Urothelium cell line (cell line): ENCODE measurements around the gene PARD3.
"Not testable (repeated sequence)": the region's sequence is repeated elsewhere in the genome, so short reads cannot be mapped to it uniquely, and the experiment has no call there.

Experiments used
- DNase-seq: peaks from one replicate; pipeline ENCODE4 v3.0.0; 2011; ENCODE audit warnings: low spot score, mixed read lengths
- FAIRE-seq: peaks from 2 replicates; lab custom pipeline; 2011; peaks lifted over from hg19 to GRCh38; lab: Jason Lieb, UNC

PARD3 gene

DNA sequence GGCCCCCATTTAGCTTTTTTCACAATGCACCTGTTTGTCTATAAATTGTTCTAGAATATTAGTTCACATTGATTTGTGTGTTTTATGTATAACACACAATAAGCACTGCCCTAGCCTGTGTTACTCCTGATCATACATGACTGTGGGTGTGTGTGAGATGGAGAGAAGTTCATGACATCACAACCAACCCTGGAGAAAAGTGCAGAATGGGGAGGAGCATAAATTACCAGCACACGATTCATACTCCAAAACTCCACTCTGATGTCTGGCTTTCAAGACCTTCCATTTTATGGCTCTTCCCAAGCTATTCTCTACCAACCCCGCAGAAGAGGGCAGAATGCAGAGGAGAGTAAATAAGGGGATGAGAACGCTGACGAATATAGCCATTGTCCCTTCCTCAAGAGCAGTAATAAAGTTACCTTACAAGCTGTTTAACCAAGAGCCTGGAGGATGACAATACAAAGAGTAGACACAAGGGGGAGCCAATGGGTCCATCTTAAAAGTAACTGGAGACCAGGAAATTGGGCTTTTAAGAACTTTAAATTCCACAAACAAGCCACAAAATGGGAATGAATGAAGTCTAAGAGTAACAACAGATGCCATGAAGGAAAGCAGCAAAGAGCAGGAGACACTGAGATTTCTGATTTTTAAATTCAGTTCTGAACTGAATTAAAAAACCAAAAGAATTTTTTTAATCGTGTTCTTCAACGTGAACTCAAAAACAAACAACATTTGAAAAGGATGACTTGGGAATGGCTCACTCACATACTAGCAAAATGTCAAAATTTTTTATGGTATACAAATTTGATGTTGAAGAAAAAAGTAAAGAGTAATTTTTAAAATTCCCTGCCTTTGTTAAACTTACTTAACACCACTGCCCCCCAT is 159.6 kb downstream of the PARD3 start:
- DNase-seq (peak; percentile 39), FAIRE-seq (peak; percentile 37)

DNA sequence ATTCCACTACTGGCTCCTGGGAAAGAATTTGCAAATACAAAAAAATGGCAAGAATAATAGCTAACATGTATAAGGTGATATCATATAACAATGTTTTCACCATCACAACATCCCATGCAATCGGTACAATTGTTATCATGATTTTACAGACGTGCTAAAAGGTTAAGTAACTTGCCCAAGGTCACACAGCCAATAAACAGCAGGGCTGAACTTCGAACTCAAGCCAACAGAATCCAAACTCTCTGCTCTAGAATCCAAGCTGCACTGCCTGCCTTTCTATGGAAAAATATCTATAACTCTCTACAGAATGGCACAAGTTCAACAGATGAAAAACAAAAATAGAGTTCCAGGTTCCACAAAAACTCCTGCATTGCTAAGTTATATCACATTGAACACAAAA is 160.9 kb downstream of the PARD3 start:
- FAIRE-seq (no peak), DNase-seq (no peak)

DNA sequence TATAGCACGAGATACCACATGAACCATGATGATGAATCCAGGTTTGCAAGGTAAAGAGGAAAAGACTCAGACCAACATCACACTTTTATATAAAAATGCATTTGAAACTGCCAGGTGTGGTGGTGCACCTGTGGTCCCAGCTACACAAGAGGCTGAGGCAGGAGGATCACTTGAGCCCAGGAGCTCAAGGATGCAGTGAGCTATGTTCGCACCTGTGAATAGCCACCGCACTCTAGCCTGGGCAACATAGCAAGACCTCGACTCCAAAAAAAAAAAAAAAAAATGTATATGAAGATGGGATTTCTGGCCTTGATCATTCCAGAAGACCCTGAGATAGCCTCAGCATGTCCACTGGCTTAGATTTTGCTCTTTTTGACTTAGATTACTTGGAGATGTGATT is 161.6 kb downstream of the PARD3 start:
- DNase-seq (no peak), FAIRE-seq (no peak)

GRCh38 chr10:34651416-34652195 is 163.5 kb downstream of the PARD3 start:
- FAIRE-seq (no peak), DNase-seq (no peak)

DNA sequence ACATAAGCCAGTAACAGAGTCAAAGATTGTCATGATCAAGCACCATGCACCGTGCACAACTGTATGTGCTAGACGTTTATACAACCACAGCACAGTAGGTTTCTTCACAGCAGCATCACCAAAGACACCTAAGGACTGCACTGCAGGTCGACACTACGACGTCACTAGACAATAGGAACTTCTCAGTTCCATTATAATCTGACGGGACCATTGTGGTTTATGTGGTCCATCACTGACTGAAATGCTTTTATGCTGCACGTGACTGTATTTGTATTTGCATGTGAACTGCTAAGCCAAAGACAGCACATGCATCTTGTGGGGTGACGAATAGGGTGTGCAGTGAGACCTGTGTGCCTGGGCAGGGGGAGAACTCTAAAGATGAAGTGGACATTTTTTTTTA is 164.9 kb downstream of the PARD3 start:
- no peak for FAIRE-seq
- no peak for DNase-seq

- peak; percentile 77 for FAIRE-seq
- no peak for DNase-seq
These were observed 165.7 kb downstream of the PARD3 start for GRCh38 chr10:34649385-34649784.

DNA sequence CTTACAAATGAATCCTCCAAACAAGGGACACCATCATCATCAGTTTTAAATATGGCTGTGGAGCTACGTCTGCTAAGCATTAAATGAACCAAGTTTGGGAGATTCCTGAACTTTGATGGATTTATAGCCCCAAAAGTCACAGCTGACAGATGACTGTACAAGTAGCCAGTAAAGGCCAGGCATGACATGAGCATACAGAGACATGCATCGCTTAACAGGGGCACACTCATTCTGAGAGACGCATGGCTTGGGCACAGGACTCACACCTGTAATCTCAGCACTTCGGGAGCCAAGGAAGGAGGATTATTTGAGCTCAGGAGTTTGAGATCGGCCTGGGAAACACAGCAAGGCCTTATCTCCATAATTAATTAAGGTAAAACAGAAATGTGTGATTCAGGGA is 166.2 kb downstream of the PARD3 start:
- DNase-seq (no peak), FAIRE-seq (no peak)

DNA sequence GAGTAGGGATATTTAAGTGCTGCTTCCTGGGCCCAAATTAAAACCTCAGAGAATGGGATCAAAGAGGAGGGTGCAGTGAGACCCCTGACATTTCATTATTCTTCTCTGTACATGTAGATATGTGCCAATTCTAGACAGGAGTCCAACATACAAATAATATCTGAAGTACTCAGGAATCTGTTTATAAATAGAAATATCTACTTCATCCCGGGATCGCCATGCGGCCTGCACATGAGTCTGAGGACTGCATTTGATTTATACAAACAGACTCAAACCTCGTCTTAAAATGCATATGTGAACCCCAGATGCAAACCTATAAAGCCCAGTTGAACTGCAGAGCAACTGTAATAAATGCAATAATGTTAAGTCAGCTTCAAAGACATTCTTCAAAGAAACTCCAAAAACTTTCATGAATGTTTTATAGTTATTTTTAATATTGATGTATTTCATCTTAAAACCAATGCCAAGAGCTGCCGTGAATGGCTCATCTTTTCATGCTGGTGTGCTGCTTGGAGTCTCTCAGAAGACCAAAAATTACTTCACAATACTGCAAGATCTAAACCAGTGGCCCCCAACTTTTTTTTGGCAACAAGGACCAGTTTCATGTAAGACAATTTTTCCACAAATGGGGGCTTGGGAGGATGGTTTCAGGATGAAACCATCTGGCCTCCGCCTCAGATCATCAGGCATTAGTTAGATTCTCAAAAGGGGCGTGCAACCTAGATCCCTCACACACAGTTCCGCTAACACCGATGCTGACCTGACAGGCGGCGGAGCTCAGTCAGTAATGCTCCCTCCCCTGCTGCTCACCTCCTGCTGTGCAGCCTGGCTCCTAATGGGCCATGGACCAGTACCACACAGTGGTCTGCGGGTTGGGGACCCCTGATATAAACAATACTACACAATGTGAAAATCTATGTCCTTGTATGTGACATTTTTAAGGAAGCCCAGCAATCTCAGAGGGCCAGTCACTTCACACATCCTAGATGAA is 166.9 kb downstream of the PARD3 start:
- DNase-seq (no peak), FAIRE-seq (no peak)

- DNase-seq: no peak
- FAIRE-seq: no peak
These were observed 167.9 kb downstream of the PARD3 start for GRCh38 chr10:34647160-34647559.

- DNase-seq (no peak), FAIRE-seq (no peak)
These were observed 168.8 kb downstream of the PARD3 start for GRCh38 chr10:34646331-34646730.

- FAIRE-seq, DNase-seq: not testable (repeated sequence)
These were observed 170.3 kb downstream of the PARD3 start for GRCh38 chr10:34644815-34645214.

DNA sequence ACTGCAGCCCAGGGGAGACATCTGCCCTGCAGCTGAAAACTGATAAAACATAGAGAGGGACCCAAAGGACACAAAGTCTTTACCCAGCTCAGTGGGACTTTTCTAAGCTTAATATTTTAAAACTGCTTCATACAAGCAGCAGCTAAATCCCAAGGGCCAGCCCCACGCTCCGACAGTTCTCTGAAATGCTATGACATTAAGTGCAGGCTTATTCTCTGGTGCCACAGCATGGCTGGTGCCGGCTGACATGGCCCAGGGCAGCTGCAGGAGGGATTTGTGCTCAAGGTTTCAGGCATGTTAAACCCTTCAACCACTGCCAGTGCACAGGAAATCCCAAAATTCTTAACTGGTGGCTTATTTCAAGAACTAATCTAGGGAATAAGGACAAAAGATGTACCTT is 170.9 kb downstream of the PARD3 start:
- no peak for FAIRE-seq

GRCh38 chr10:34643620-34644019 is 171.5 kb downstream of the PARD3 start:
- DNase-seq (no peak), FAIRE-seq (no peak)

More for the DNA sequence above, 170.9 kb downstream of the PARD3 start:
- DNase-seq: no peak

GRCh38 chr10:34641913-34642558 is 173.1 kb downstream of the PARD3 start:
- no peak for FAIRE-seq

DNA sequence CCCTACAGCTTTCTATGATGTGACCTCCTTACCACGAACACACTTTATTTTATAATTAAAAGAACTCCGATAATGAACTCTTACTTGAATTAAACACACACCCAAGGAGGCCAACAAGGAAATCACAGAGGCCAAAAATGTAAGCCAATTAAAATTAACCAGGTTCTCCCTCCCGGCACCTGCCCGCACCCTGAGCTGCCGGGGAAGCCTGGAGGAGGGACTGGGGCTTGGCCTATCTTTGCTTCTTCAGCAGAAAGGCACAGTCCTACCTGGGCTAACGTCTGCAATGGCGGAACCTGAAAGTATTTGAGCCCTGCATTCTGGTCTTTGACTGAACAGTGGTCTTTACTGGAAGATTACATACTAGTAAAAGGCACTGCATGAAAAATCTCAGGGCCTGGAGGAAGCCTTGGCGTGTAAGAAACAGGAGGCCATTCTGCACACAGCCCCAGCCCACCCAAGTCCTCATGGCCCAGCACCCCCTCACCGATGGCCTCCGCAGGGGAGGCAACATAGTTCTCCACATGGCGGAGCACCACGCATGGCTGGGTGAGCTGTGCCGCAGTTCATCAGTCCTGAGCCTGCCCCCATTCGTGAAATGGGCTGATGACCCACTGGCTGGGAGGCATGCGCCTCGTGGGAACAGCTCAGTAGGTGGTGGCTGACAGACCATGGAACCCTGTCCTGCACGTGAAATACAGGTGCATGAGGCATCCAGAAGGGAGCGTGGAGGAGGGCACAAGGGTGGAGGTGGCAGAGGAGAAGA is 173.8 kb downstream of the PARD3 start:
- DNase-seq (no peak), FAIRE-seq (peak; percentile 53)

More at GRCh38 chr10:34641913-34642558, 173.1 kb downstream of the PARD3 start:
- DNase-seq: no peak

DNA sequence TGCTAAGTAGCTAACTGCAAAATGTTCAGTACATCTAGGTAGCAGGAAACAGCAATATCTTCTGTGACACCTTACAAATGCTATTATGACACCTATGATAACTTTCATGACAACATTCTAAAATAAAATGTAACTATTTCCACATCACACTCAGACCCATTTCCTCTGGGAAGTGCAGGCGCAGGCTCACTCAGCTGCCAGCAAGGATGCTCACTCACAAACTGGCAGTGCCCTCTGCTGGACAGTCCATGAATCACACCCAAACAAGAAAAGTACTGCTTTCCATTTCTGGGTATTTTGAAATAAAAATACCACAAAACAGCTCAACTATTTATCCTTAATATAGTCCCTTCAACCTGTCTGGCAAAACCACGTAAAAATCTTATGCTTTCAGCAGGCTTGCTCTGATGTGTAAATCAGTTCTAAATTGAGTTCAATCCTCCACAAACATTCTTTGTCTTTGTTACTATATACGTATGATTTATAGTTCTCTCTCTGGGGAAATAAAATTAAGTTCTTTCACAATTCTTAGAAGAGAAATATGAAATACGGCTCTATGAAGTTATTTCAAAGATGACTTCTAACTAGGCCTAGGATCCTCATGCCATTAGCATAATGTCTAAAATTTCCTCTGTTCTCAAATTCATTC is 176.6 kb downstream of the PARD3 start:
- FAIRE-seq (peak; percentile 63), DNase-seq (peak; percentile 75)

- DNase-seq (peak; percentile 61), FAIRE-seq (peak; percentile 55)
These were observed 177.6 kb downstream of the PARD3 start for GRCh38 chr10:34637418-34637911.

GRCh38 chr10:34635111-34635510 is 180.0 kb downstream of the PARD3 start:
- FAIRE-seq (no peak), DNase-seq (no peak)

DNA sequence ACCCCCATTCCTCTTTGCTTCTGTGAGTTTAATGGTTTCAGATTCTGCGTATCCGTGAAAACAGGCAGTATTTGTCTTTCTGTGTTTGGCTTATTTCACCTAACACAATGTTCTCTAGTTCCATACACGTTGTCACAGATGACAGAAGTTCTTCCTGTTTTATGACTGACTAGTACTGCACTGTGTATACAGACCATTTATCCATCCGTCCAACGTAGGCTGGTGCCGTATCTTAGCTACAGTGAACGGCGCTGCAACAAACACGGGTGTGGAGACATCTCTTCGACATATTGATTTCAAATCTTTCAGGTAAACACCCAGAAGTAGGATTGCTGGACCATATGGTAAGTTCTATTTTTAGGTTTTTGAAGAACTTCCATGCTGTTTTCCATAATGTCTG is 181.7 kb downstream of the PARD3 start:
- FAIRE-seq (no peak), DNase-seq (no peak)
